HG02571 (cell line): ENCODE results near the gene DLL4.
A peak's percentile ranks its signal among the peaks of the same experiment; 100 is the strongest.
"Not testable (repeated sequence)": the region's sequence is repeated elsewhere in the genome, so short reads cannot be mapped to it uniquely, and the experiment has no call there.

Experiments
- ATAC-seq: cut with Tn5 transposase; IDR thresholded peaks from one replicate; pipeline ENCODE4 v1.9.1; 2021; ENCODE audit warnings: mild to moderate bottlenecking, moderate library complexity; ENCODE audit not compliant: unreplicated experiment

DLL4 gene

GRCh38 chr15:40941068-40941527 is 12.0 kb downstream of the DLL4 start:
- ATAC-seq, result no peak

GRCh38 chr15:40941528-40942336 is 12.6 kb downstream of the DLL4 start:
- no peak for ATAC-seq

- ATAC-seq, result no peak
Observed at GRCh38 chr15:40942337-40942854, 13.3 kb downstream of the DLL4 start.

GRCh38 chr15:40942878-40943277 is 13.7 kb downstream of the DLL4 start:
- no peak for ATAC-seq

- ATAC-seq, result no peak
Observed at GRCh38 chr15:40943764-40944365, 14.7 kb downstream of the DLL4 start.

GRCh38 chr15:40944510-40945296 is 15.6 kb downstream of the DLL4 start:
- no peak for ATAC-seq

- ATAC-seq, result no peak
Observed at GRCh38 chr15:40948706-40949473, 19.8 kb downstream of the DLL4 start.

GRCh38 chr15:40949756-40950207 is 20.6 kb downstream of the DLL4 start:
- no peak for ATAC-seq

GRCh38 chr15:40951764-40952163 is 22.6 kb downstream of the DLL4 start:
- ATAC-seq, result no peak

GRCh38 chr15:40952301-40952900 is 23.3 kb downstream of the DLL4 start:
- ATAC-seq, result no peak

- ATAC-seq, result peak; percentile 82
Observed at GRCh38 chr15:40952901-40953712, 24.0 kb downstream of the DLL4 start, which contains the start of gene CHAC1. CHAC1 (plus strand) TSS chr15:40953471; CDS start chr15:40953584, 113 bp downstream.

GRCh38 chr15:40953713-40954074 is 24.6 kb downstream of the DLL4 start:
- ATAC-seq, result peak; percentile 1

- ATAC-seq, result not testable (repeated sequence)
Observed at GRCh38 chr15:40954158-40954848, 25.2 kb downstream of the DLL4 start.

- ATAC-seq, result no peak
Observed at GRCh38 chr15:40955141-40955903, 26.2 kb downstream of the DLL4 start.

GRCh38 chr15:40955930-40956540 is 26.9 kb downstream of the DLL4 start:
- no peak for ATAC-seq

GRCh38 chr15:40956541-40956982 is 27.4 kb downstream of the DLL4 start:
- ATAC-seq, result no peak

GRCh38 chr15:40957041-40957555 is 28.0 kb downstream of the DLL4 start:
- no peak for ATAC-seq
